Neural crest cell (in vitro differentiated cells): ENCODE data around the gene DCTN5. TPM values are rescaled to one million over a fixed set of nuclear protein-coding genes. Genes with fewer than 3 reads are reported as not detected.
A peak's percentile ranks its signal among the peaks of the same experiment; 100 is the strongest.

ENCODE experiments used
- DNase-seq: peaks from one replicate; pipeline ENCODE4 v3.0.0; 2021; ENCODE audit warnings: low read depth, mixed read lengths, low spot score
- H3K27ac Mint-ChIP-seq: one replicate; pipeline ENCODE4 v1.8.0; 2021; ENCODE audit warnings: mild to moderate bottlenecking, mixed read lengths; ENCODE audit not compliant: unreplicated experiment
- H3K27me3 Mint-ChIP-seq: 2 replicates; pipeline ENCODE4 v1.8.0; 2021; ENCODE audit warnings: low read depth, mild to moderate bottlenecking, mixed read lengths
- H3K36me3 Mint-ChIP-seq: 2 replicates; pipeline ENCODE4 v1.8.0; 2021; ENCODE audit warnings: low read depth, mild to moderate bottlenecking, mixed read lengths
- H3K4me1 Mint-ChIP-seq: 2 replicates; pipeline ENCODE4 v1.8.0; 2021; ENCODE audit warnings: mixed read lengths
- H3K4me3 Mint-ChIP-seq: one replicate; pipeline ENCODE4 v1.8.0; 2021; ENCODE audit warnings: mild to moderate bottlenecking, mixed read lengths
- H3K9me3 Mint-ChIP-seq: 2 replicates; pipeline ENCODE4 v1.8.0; 2021; ENCODE audit warnings: mixed read lengths
- total RNA-seq: library from RNA; stranded (reverse); gene quantifications from 2 replicates; pipeline ENCODE4 v1.2.1, GENCODE V29; 2021
- TF ChIP-seq, protein P1 (sequence below): fragments of 200-600 bp; sonication (generic); conservative IDR thresholded peaks from 2 replicates; pipeline ENCODE4 v1.5.0; 2021; ENCODE audit warnings: antibody characterized with exemption, mild to moderate bottlenecking

DCTN5 gene
- total RNA-seq, 1 donor from 2014 or later = 96.7 TPM

DNA sequence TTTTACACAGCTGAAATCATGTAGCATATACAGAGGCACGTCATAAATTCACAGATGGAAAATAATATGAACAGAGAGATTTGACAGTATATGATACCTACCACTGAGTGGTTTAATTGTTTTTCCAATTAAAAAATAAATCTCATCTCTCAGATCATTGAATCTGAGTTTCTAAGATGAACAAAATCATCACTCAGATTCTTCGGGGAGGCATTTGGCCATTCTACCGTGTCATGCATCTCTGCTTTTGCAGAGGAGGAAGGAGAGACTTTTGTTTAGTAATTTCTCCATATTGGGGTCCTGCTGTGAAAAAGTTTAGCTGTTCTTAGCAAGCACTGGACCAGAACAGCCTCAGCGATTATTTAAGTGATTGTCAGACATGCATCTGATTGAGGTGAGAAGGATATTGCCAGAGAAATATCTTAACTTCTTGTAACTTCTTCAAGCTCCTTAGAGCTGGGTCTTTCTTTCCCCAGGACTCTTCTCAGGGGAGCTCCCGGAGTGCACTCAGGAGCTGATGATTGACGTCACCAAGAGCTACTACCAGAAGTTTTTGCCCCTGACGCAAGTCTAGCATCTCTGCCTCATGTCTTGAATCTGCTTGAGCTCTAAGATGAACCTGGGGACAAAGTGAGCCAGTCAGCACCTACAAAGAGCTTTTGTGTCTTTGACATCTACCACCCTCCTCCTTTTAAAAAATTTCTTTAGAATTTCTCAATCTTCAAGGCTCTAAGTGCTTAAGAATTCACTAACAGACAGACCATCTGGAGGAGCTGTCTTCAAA lies 25.5 kb downstream of the DCTN5 start:
- TF ChIP-seq, protein P1, sequence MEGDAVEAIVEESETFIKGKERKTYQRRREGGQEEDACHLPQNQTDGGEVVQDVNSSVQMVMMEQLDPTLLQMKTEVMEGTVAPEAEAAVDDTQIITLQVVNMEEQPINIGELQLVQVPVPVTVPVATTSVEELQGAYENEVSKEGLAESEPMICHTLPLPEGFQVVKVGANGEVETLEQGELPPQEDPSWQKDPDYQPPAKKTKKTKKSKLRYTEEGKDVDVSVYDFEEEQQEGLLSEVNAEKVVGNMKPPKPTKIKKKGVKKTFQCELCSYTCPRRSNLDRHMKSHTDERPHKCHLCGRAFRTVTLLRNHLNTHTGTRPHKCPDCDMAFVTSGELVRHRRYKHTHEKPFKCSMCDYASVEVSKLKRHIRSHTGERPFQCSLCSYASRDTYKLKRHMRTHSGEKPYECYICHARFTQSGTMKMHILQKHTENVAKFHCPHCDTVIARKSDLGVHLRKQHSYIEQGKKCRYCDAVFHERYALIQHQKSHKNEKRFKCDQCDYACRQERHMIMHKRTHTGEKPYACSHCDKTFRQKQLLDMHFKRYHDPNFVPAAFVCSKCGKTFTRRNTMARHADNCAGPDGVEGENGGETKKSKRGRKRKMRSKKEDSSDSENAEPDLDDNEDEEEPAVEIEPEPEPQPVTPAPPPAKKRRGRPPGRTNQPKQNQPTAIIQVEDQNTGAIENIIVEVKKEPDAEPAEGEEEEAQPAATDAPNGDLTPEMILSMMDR = no peak
- DNase-seq = no peak
- H3K27ac Mint-ChIP-seq = peak overlapping the region; percentile 24
- no peak overlapping the region for H3K4me3 Mint-ChIP-seq
- no peaks in the 10 kb centered on the region for H3K9me3 Mint-ChIP-seq
- H3K36me3 Mint-ChIP-seq = peaks cover 5% of the 10 kb centered on the region
- no peaks in the 10 kb centered on the region for H3K4me1 Mint-ChIP-seq
- H3K27me3 Mint-ChIP-seq = no peaks in the 10 kb centered on the region

DNA sequence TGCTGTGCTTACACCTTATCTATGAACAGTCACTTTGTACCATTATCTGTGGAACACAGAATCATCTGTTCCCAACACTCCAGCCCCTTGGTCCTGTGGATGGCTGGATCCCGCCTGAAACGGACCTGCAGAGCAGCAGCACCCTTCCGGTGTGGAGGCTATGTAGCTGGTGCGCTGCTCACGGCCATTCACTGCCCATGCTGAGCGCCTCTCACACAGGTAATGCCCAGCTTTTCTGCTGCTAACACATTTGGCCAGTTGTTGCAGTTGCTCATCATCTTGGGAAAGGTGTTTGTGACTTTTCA lies 26.0 kb downstream of the DCTN5 start:
- Mint-ChIP-seq H3K4me3 (no peak overlapping the region), H3K4me1 (no peaks in the 10 kb centered on the region), H3K27me3 (no peaks in the 10 kb centered on the region), H3K36me3 (peaks cover 6% of the 10 kb centered on the region), H3K27ac (no peak overlapping the region), H3K9me3 (no peaks in the 10 kb centered on the region)
- no peak for DNase-seq
- TF ChIP-seq, protein P1 = no peak

DNA sequence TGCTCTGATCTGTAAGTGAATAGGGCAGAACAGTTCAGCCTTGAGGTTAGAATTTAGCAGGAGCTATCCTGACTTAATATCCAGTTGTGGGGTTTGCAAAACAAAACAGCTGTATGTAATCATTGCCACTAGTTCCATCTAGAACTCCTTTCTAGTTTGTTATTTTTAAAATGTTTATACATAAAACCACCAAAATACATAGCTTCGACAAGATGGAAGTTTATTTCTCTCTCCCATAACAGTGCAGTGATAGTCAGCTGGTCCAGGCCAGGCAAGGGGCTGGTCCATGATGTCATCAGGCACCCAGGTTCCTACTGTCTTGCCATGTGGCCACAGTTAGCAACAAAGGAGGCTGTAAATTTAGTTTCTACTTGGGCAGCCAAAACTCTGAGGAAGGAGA lies 27.0 kb downstream of the DCTN5 start:
- no peak overlapping the region for H3K27ac Mint-ChIP-seq
- H3K4me1 Mint-ChIP-seq = no peaks in the 10 kb centered on the region
- peaks cover 6% of the 10 kb centered on the region for H3K36me3 Mint-ChIP-seq
- TF ChIP-seq, protein P1 = no peak
- no peak overlapping the region for H3K4me3 Mint-ChIP-seq
- H3K27me3 Mint-ChIP-seq = no peaks in the 10 kb centered on the region
- no peaks in the 10 kb centered on the region for H3K9me3 Mint-ChIP-seq
- DNase-seq = no peak

DNA sequence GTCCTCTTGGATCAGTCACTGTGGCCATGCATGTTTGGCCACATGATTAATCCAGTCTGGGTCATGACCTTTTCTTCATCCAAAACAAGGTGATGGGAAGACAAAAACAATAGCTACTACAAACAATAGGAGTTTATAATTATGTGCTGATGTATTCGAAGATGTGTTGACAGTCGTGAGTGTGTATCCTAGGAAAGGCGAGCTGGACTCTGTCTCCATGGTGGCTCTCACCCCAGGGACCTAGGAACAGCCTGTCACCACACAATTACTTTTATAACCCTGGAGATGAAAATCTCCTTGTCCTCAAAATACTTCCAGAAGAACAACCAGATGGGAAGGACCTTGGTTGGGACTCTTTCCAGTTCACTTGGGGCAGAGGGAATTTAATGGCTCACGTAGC lies 27.6 kb downstream of the DCTN5 start:
- Mint-ChIP-seq H3K4me1 (no peaks in the 10 kb centered on the region), H3K36me3 (peaks cover 6% of the 10 kb centered on the region), H3K9me3 (no peaks in the 10 kb centered on the region), H3K27me3 (no peaks in the 10 kb centered on the region), H3K4me3 (no peak overlapping the region), H3K27ac (no peak overlapping the region)
- TF ChIP-seq, protein P1 = no peak
- DNase-seq = no peak

DNA sequence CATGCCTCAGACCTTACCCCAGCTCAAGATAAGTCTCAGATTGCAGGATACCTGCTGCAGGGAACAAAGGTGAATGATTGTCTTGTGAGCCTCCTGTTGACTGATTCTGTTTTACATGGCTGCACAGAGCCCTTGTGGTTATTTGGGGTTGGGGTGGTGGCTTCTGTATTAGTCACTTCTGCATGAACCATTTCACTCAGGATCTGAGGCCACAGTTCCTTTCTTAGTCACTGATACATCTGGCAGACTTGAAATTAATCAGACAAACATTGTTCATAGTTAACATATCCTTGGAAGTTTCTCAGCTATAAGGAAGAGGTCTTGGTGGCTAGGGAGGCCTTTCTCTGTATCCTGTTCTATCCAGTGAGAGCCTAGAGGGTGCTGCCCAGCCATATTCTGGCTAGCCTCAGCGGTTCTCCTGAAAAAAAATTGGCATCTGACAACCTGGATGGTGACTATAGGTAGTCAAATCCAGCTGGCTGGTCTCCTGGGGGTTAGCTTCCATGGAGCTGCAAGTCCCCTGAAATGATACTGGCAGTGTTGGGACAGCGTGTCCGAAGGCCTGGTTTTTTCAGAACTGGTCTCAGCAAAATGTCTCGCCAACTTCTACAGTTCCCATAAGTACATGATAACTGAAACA lies 29.0 kb downstream of the DCTN5 start:
- Mint-ChIP-seq H3K27me3 (no peaks in the 10 kb centered on the region), H3K36me3 (peaks cover 2% of the 10 kb centered on the region), H3K9me3 (no peaks in the 10 kb centered on the region), H3K4me1 (no peaks in the 10 kb centered on the region), H3K27ac (no peak overlapping the region), H3K4me3 (no peak overlapping the region)
- TF ChIP-seq, protein P1 = no peak
- DNase-seq = no peak
